ENCODE results near the gene ZFP92. TPM values are rescaled to one million over a fixed set of nuclear protein-coding genes. Genes with fewer than 3 reads are reported as not detected.

Gene ZFP92
- total RNA-seq, 2 experiments from 2014 or later: 1.2 to 1.3 TPM

DNA sequence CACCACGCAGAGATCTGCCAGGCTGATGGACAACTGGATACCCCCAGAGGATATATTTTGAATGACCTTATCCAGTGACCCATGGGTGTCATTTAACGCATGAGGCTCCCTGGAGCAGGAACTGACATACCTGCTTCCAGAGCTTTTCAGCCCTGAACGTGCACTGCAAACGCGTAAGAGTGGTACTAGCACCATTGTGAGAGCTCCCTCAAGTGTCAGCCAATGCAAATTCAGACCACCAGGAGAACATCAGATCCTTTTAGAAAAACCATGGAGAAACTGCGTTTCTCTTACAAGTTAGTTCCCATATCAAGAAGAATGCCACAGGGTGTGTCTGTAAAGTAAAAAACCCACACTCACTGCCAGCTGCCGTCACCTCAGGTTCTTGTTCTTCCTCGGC lies 27.3 kb downstream of the ZFP92 start:
- ChIA-PET POLR2A (no interaction called here), CTCF (interaction anchor here (1.5 to 2.0 kb wide), 3 partner anchors 22 to 497 kb away, joined by 3 to 7 read pairs (median 7); no protein-coding TSS in a partner anchor)
- Mint-ChIP-seq H3K27ac (no peak overlapping the region), H3K4me3 (no peak overlapping the region), H3K9me3 (no peaks in the 10 kb centered on the region), H3K27me3 (peaks cover 4% of the 10 kb centered on the region), H3K4me1 (ENCODE audit: low read depth) (no peaks in the 10 kb centered on the region), H3K36me3 (ENCODE audit: low read depth) (no peaks in the 10 kb centered on the region)
- intact Hi-C loops (cut with micrococcal nuclease): no loop called here
- peak; percentile 12 for DNase-seq
- no peak for ATAC-seq
- TF ChIP-seq, protein P1, sequence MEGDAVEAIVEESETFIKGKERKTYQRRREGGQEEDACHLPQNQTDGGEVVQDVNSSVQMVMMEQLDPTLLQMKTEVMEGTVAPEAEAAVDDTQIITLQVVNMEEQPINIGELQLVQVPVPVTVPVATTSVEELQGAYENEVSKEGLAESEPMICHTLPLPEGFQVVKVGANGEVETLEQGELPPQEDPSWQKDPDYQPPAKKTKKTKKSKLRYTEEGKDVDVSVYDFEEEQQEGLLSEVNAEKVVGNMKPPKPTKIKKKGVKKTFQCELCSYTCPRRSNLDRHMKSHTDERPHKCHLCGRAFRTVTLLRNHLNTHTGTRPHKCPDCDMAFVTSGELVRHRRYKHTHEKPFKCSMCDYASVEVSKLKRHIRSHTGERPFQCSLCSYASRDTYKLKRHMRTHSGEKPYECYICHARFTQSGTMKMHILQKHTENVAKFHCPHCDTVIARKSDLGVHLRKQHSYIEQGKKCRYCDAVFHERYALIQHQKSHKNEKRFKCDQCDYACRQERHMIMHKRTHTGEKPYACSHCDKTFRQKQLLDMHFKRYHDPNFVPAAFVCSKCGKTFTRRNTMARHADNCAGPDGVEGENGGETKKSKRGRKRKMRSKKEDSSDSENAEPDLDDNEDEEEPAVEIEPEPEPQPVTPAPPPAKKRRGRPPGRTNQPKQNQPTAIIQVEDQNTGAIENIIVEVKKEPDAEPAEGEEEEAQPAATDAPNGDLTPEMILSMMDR (IDR thresholded peaks at IDR 0.05): no peak

DNA sequence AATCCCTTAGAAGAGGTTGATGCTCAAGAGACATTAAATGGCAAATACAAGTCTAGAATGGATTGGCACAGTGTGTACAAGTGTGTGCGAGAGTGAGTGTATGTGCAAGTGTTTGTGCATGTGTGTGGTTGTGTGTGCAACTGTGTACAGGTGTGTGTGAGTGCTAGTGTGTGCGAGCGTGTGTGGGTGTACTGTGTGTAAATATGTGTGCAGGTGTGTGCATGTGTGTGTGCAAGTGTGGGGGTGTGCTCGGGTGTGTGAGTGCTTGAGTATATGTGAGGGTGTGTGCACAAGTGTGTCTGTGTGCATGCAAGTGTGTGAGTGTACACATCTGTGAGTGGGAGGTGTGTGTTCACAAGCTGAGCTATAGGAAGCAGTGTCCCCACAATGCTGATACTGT lies 28.7 kb downstream of the ZFP92 start:
- ATAC-seq: no peak
- no peaks in the 10 kb centered on the region for H3K9me3 Mint-ChIP-seq
- no peak overlapping the region for H3K27ac Mint-ChIP-seq

DNA sequence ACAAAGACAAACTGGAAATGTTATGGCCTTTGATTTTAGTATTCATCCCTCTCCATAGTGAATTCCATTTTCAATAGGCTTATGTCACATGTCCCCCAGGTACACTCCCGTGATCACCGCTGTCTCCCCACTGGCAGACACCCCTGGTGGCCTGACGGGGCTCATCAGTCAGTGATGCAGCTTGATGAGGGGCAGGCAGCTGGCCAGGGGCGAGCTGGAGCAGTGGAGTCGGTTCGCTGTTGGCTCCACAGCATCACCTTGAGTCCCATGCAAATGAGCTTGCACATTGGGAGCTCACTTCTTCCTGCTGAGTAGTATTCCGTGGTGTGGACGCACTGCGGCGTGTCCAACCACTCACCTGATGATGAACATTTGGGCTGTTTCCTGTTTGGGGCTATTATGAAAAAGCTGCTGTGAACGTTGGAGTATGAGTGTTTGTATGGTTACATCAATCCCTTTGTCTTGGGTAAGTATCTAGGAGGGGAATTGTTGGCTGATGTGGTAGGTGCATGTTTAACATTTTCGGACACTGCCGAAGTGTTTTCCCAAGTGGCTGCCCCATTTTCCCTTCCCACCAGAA lies 29.4 kb downstream of the ZFP92 start:
- Mint-ChIP-seq H3K27me3 (peaks cover 4% of the 10 kb centered on the region), H3K4me3 (no peak overlapping the region), H3K4me1 (ENCODE audit: low read depth) (no peaks in the 10 kb centered on the region), H3K9me3 (no peaks in the 10 kb centered on the region), H3K27ac (no peak overlapping the region), H3K36me3 (ENCODE audit: low read depth) (no peaks in the 10 kb centered on the region)
- ChIA-PET CTCF (interaction anchor here (0.9 kb wide), 1 partner anchor 409 kb away, joined by 3 read pairs; no protein-coding TSS in a partner anchor), POLR2A (no interaction called here)
- TF ChIP-seq, protein P1 (IDR thresholded peaks at IDR 0.05): no peak
- ATAC-seq (no peak), DNase-seq (no peak)
- intact Hi-C loops (cut with micrococcal nuclease): no loop called here

More for the DNA sequence above, 28.7 kb downstream of the ZFP92 start:
- TF ChIP-seq, protein P1 (IDR thresholded peaks at IDR 0.05): no peak
- H3K36me3 Mint-ChIP-seq (ENCODE audit: low read depth): no peaks in the 10 kb centered on the region
- intact Hi-C loops (cut with micrococcal nuclease): no loop called here
- DNase-seq: no peak
- H3K27me3 Mint-ChIP-seq: peaks cover 4% of the 10 kb centered on the region
- POLR2A ChIA-PET: no interaction called here
- CTCF ChIA-PET: no interaction called here
- H3K4me1 Mint-ChIP-seq (ENCODE audit: low read depth): no peaks in the 10 kb centered on the region
- no peak overlapping the region for H3K4me3 Mint-ChIP-seq

DNA sequence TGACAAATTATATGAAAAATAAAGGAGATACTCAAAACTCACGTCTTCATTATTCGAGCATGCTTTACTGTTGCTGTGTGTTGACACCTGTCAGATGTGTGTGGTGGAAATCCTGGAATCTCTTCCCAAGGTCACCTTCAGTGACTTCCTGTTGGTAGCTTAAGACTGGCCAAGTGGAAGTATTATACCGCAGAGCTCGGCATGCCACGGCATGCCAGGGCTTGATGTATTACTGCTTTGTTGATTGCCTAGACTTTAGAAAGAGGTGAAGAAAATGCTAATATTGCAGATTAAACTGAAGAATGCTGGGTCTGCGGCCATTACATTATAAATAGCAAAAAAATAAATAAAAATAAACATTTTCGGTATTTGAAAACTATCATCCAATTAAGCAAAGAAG lies 30.0 kb downstream of the ZFP92 start:
- ATAC-seq (no peak), DNase-seq (no peak)
- no peaks in the 10 kb centered on the region for H3K36me3 Mint-ChIP-seq (ENCODE audit: low read depth)
- no peak overlapping the region for H3K27ac Mint-ChIP-seq
- intact Hi-C loops (cut with micrococcal nuclease): no loop called here
- TF ChIP-seq, protein P1 (IDR thresholded peaks at IDR 0.05): no peak
- ChIA-PET POLR2A (no interaction called here), CTCF (interaction anchor here (0.9 kb wide), 1 partner anchor 409 kb away, joined by 3 read pairs; no protein-coding TSS in a partner anchor)
- H3K4me3 Mint-ChIP-seq: no peak overlapping the region
- H3K9me3 Mint-ChIP-seq: no peaks in the 10 kb centered on the region
- H3K27me3 Mint-ChIP-seq: peaks cover 4% of the 10 kb centered on the region
- no peaks in the 10 kb centered on the region for H3K4me1 Mint-ChIP-seq (ENCODE audit: low read depth)

DNA sequence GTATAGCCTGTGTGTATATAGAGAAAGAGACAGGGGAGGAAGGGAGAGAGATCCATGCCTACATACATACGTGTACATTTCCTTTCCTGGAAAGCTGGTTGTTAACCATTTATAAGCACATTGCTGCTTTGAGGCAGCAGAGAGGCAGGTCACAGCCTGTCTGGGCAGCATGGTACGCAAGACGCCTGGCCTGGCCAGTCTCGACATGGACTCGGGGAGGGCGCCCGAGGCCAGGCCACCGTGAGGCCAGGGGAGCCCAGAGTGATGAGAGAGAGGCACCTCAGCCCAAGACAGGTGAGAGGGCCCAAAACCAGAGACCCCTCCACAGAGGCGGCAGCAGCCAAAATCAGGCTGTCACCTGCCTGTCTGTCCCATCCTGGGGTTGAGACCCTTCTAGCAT lies 30.7 kb downstream of the ZFP92 start:
- Mint-ChIP-seq H3K9me3 (no peaks in the 10 kb centered on the region), H3K4me1 (ENCODE audit: low read depth) (no peaks in the 10 kb centered on the region), H3K36me3 (ENCODE audit: low read depth) (no peaks in the 10 kb centered on the region), H3K4me3 (no peak overlapping the region), H3K27me3 (peaks cover 4% of the 10 kb centered on the region), H3K27ac (no peak overlapping the region)
- ATAC-seq (no peak), DNase-seq (no peak)
- POLR2A ChIA-PET: no interaction called here
- TF ChIP-seq, protein P1 (IDR thresholded peaks at IDR 0.05): no peak
- intact Hi-C loops (cut with micrococcal nuclease): no loop called here
- CTCF ChIA-PET: no interaction called here
